BLaER1 treated with 17β-estradiol and CSF1 and Interleukin-3, amounts not matched to agents 10 nM and 100 nM (cell line): Measurements from ENCODE around the gene GPC5.

ENCODE experiments used
- H3K27ac ChIP-seq, 11 experiments: shearing (Covaris generic); formaldehyde crosslinking; 2 replicates each; pipeline ENCODE4 v1.8.1; 2022
- H3K27me3 ChIP-seq, 11 experiments: shearing (Covaris generic); formaldehyde crosslinking; 2 replicates each; pipeline ENCODE4 v1.8.1; 2022
- H3K36me3 ChIP-seq, 11 experiments: shearing (Covaris generic); formaldehyde crosslinking; 2 replicates each; pipeline ENCODE4 v1.8.1; 2022
- H3K4me1 ChIP-seq, 10 experiments: shearing (Covaris generic); formaldehyde crosslinking; 2 replicates each; pipeline ENCODE4 v1.8.1; 2022
- H3K4me2 ChIP-seq, 11 experiments: shearing (Covaris generic); formaldehyde crosslinking; 2 replicates each; pipeline ENCODE4 v1.8.1; 2022
- H3K4me3 ChIP-seq, 10 experiments: shearing (Covaris generic); formaldehyde crosslinking; 2 replicates each; pipeline ENCODE4 v1.8.1; 2022
- H3K9ac ChIP-seq, 11 experiments: shearing (Covaris generic); formaldehyde crosslinking; 2 replicates each; pipeline ENCODE4 v1.8.1; 2022
- H3K9me3 ChIP-seq, 11 experiments: shearing (Covaris generic); formaldehyde crosslinking; replicated peaks in 1 of 11; 2 replicates each; pipeline ENCODE4 v1.8.1; 2022
- H4K20me1 ChIP-seq, 11 experiments: shearing (Covaris generic); formaldehyde crosslinking; 2 replicates each; pipeline ENCODE4 v1.8.1; 2022
- Cebpa-rat ChIP-seq, 11 experiments: shearing (Covaris generic); IDR thresholded peaks; 2 replicates each; pipeline ENCODE4 v1.8.1; 2022

GPC5 gene

GRCh38 chr13:92547266-92547665 lies 1148.8 kb downstream of the GPC5 start:
- Histone ChIP-seq H3K36me3 (no peaks in the 10 kb centered on the region), H3K27me3 (no peaks in the 10 kb centered on the region), H3K4me3 (no peak overlapping the region), H3K9me3 (no peaks in the 10 kb centered on the region), H3K4me1 (no peaks in the 10 kb centered on the region), H3K9ac (no peak overlapping the region), H4K20me1 (no peaks in the 10 kb centered on the region), H3K4me2 (no peak overlapping the region), H3K27ac (no peak overlapping the region)
- TF ChIP-seq Cebpa-rat (IDR thresholded peaks at IDR 0.05) = no peak

DNA sequence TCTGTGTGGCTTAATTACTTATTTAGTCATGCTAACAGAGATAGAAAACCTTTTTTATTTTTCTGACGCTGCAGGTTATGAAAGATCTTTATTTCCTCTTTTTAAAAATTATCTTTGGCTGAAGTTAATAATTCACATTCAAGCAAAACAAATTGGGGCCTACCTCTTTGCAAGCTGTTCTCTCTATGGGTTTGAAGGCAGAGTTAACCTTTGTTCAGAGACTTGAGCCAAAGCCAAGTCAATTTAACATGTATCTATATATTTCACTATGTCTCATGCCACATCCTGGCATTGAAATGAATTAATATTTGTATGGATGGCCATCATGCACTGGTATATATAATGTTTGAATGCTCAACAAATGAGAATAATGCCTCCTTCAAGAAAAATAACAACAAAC lies 1150.9 kb downstream of the GPC5 start:
- no peaks in the 10 kb centered on the region for H3K4me1 ChIP-seq
- no peaks in the 10 kb centered on the region for H3K9me3 ChIP-seq
- no peaks in the 10 kb centered on the region for H3K27me3 ChIP-seq
- H3K27ac ChIP-seq = no peak overlapping the region
- no peak overlapping the region for H3K4me3 ChIP-seq
- no peak overlapping the region for H3K4me2 ChIP-seq
- no peak for TF ChIP-seq Cebpa-rat (IDR thresholded peaks at IDR 0.05)
- H4K20me1 ChIP-seq = no peaks in the 10 kb centered on the region
- no peaks in the 10 kb centered on the region for H3K36me3 ChIP-seq
- no peak overlapping the region for H3K9ac ChIP-seq

DNA sequence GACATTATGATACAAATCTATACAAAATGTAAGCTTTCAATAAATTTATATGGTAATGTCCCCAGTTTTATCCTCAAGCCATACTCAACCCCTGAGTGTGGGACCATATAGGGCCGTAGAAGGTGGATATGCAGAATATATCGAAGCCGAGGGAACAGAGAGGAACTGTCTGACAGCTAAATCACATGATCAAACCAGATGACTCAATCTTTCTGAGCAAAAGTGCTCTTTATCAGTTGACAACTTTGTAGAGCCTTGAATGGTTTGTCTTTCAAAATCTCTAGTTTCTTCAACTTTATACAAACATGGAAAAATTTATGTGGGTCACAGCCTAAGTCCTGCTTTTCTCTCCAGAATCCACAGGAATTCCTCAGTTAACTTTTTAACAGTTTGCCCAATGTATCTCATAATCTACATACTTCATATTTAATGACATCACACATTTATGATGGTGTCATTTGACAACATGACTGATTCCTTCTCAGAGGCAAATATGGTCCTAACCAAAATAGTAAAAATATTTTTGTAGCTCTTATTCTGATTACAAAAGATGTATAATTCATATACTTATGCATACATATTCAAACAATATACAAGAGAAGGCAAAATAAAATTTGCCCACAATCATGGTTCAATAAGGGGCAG lies 1155.2 kb downstream of the GPC5 start:
- Histone ChIP-seq H3K9ac (no peak overlapping the region), H4K20me1 (no peaks in the 10 kb centered on the region), H3K4me1 (no peaks in the 10 kb centered on the region), H3K4me2 (no peak overlapping the region), H3K36me3 (no peaks in the 10 kb centered on the region), H3K27ac (no peak overlapping the region), H3K4me3 (no peak overlapping the region), H3K27me3 (no peaks in the 10 kb centered on the region), H3K9me3 (no peaks in the 10 kb centered on the region)
- no peak for TF ChIP-seq Cebpa-rat (IDR thresholded peaks at IDR 0.05)

- no peak overlapping the region for H3K4me3 ChIP-seq
- TF ChIP-seq Cebpa-rat (IDR thresholded peaks at IDR 0.05) = no peak
- H3K4me1 ChIP-seq = no peaks in the 10 kb centered on the region
- no peaks in the 10 kb centered on the region for H3K27me3 ChIP-seq
- no peaks in the 10 kb centered on the region for H4K20me1 ChIP-seq
- H3K36me3 ChIP-seq = no peaks in the 10 kb centered on the region
- H3K4me2 ChIP-seq = no peak overlapping the region
- H3K9ac ChIP-seq = no peak overlapping the region
- H3K9me3 ChIP-seq = no peaks in the 10 kb centered on the region
- no peak overlapping the region for H3K27ac ChIP-seq
These were observed 1162.5 kb downstream of the GPC5 start for GRCh38 chr13:92560883-92561282.

DNA sequence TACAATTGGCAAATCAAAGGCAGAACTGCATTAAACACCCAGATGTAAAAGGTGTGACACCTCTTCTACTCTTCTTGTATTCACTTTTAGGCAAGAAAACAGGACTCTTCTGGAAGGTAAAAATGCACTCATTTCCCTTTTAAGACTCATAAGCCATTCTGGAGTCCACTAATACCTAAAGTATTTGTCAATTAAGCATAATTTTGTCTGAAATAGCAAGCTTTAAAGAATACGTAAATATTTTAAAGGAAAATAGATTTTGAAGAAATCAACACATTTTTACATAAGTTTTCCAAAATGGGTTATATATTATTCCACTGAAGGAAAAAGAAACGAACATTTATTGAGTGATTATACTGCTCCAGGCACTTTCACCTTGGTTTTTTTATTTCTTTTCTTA lies 1166.5 kb downstream of the GPC5 start:
- H3K27me3 ChIP-seq = no peaks in the 10 kb centered on the region
- no peaks in the 10 kb centered on the region for H3K4me1 ChIP-seq
- H3K4me2 ChIP-seq = no peak overlapping the region
- no peaks in the 10 kb centered on the region for H4K20me1 ChIP-seq
- no peaks in the 10 kb centered on the region for H3K36me3 ChIP-seq
- H3K4me3 ChIP-seq = no peak overlapping the region
- no peak for TF ChIP-seq Cebpa-rat (IDR thresholded peaks at IDR 0.05)
- H3K9me3 ChIP-seq = no peaks in the 10 kb centered on the region
- H3K9ac ChIP-seq = no peak overlapping the region
- no peak overlapping the region for H3K27ac ChIP-seq

- H3K27me3 ChIP-seq = no peaks in the 10 kb centered on the region
- H3K27ac ChIP-seq = no peak overlapping the region
- no peaks in the 10 kb centered on the region for H3K9me3 ChIP-seq
- H3K9ac ChIP-seq = no peak overlapping the region
- no peak overlapping the region for H3K4me2 ChIP-seq
- TF ChIP-seq Cebpa-rat (IDR thresholded peaks at IDR 0.05) = no peak
- no peak overlapping the region for H3K4me3 ChIP-seq
- H3K36me3 ChIP-seq = no peaks in the 10 kb centered on the region
- no peaks in the 10 kb centered on the region for H4K20me1 ChIP-seq
- no peaks in the 10 kb centered on the region for H3K4me1 ChIP-seq
These were observed 1168.3 kb downstream of the GPC5 start for GRCh38 chr13:92566767-92567166.

- Histone ChIP-seq H3K27ac (no peak overlapping the region), H3K9ac (no peak overlapping the region), H3K27me3 (no peaks in the 10 kb centered on the region), H3K4me2 (no peak overlapping the region), H3K9me3 (no peaks in the 10 kb centered on the region), H3K36me3 (no peaks in the 10 kb centered on the region), H4K20me1 (no peaks in the 10 kb centered on the region), H3K4me3 (no peak overlapping the region), H3K4me1 (peaks cover 0 to 22% (median 8%) of the 10 kb centered on the region in 10 experiments; a peak in 12 of 20 replicates)
- TF ChIP-seq Cebpa-rat (IDR thresholded peaks at IDR 0.05) = no peak
These were observed 1173.8 kb downstream of the GPC5 start for GRCh38 chr13:92572190-92572589.

- Histone ChIP-seq H4K20me1 (no peaks in the 10 kb centered on the region), H3K9ac (no peak overlapping the region), H3K4me1 (peaks cover 0 to 22% (median 8%) of the 10 kb centered on the region in 10 experiments; a peak in 12 of 20 replicates), H3K9me3 (no peaks in the 10 kb centered on the region), H3K4me2 (peak overlapping the region in 8 of 11 experiments; percentile 21 to 51 (median 32); a peak in 14 of 22 replicates), H3K27me3 (no peaks in the 10 kb centered on the region), H3K36me3 (no peaks in the 10 kb centered on the region), H3K4me3 (no peak overlapping the region), H3K27ac (no peak overlapping the region)
- TF ChIP-seq Cebpa-rat (IDR thresholded peaks at IDR 0.05) = no peak
These were observed 1175.1 kb downstream of the GPC5 start for GRCh38 chr13:92573467-92574057.

DNA sequence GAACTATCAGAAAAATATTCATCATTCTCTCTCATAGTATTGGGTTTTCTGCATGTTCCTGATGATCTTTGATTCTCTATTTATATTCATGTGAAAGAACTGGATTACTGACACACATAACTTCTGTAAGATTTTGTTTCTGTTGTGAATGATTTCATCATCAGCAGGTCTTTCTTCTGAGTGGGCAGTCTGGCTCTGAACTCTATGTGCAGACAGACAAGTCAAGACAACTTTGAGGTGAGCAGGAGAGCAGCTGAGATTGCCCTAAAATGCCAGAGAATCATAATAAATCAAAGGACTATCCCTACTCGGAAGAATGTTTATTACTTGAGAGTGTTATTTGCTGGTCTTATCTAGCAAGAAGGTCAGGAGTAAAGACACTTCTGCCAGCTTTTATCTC lies 1176.1 kb downstream of the GPC5 start:
- H4K20me1 ChIP-seq = no peaks in the 10 kb centered on the region
- H3K9me3 ChIP-seq = no peaks in the 10 kb centered on the region
- H3K4me1 ChIP-seq = peaks cover 0 to 22% (median 8%) of the 10 kb centered on the region in 10 experiments; a peak in 12 of 20 replicates
- H3K4me3 ChIP-seq = no peak overlapping the region
- H3K9ac ChIP-seq = no peak overlapping the region
- H3K27me3 ChIP-seq = no peaks in the 10 kb centered on the region
- no peak overlapping the region for H3K27ac ChIP-seq
- no peak for TF ChIP-seq Cebpa-rat (IDR thresholded peaks at IDR 0.05)
- peak overlapping the region in 5 of 11 experiments; percentile 13 to 35 (median 16); a peak in 6 of 22 replicates for H3K4me2 ChIP-seq
- no peaks in the 10 kb centered on the region for H3K36me3 ChIP-seq

- Histone ChIP-seq H4K20me1 (no peaks in the 10 kb centered on the region), H3K9me3 (no peaks in the 10 kb centered on the region), H3K4me2 (no peak overlapping the region), H3K4me3 (no peak overlapping the region), H3K27ac (no peak overlapping the region), H3K4me1 (peaks cover 0 to 22% (median 8%) of the 10 kb centered on the region in 10 experiments; a peak in 12 of 20 replicates), H3K9ac (no peak overlapping the region), H3K27me3 (no peaks in the 10 kb centered on the region), H3K36me3 (no peaks in the 10 kb centered on the region)
- no peak for TF ChIP-seq Cebpa-rat (IDR thresholded peaks at IDR 0.05)
These were observed 1177.4 kb downstream of the GPC5 start for GRCh38 chr13:92575777-92576176.
